Coronary artery (tissue), 2 donors: Measurements from ENCODE around the gene FHAD1.
"Not testable (repeated sequence)": the region's sequence is repeated elsewhere in the genome, so short reads cannot be mapped to it uniquely, and the experiment has no call there.

ENCODE experiments used
- DNase-seq: peaks from one replicate; pipeline ENCODE4 v3.0.0-alpha.2; 2017; ENCODE audit warnings: low spot score
- H3K27ac ChIP-seq, 2 donors: fragments of 200-600 bp; sonication (generic); one replicate each; pipeline ENCODE4 v1.5.1; 2016 to 2019
- H3K4me3 ChIP-seq: fragments of 200-600 bp; sonication (generic); 2 replicates; pipeline ENCODE4 v1.5.1; 2016; ENCODE audit warnings: mild to moderate bottlenecking, moderate library complexity
- CTCF ChIP-seq: fragments of 200-600 bp; sonication (generic); IDR thresholded peaks from one replicate; pipeline ENCODE4 v1.5.1; 2019; ENCODE audit warnings: antibody characterized with exemption

The FHAD1 gene

GRCh38 chr1:15364740-15365139, 117.7 kb downstream of the FHAD1 start:
- H3K27ac ChIP-seq: no peak overlapping the region
- no peak for TF ChIP-seq CTCF
- no peak overlapping the region for H3K4me3 ChIP-seq
- DNase-seq: no peak

DNA sequence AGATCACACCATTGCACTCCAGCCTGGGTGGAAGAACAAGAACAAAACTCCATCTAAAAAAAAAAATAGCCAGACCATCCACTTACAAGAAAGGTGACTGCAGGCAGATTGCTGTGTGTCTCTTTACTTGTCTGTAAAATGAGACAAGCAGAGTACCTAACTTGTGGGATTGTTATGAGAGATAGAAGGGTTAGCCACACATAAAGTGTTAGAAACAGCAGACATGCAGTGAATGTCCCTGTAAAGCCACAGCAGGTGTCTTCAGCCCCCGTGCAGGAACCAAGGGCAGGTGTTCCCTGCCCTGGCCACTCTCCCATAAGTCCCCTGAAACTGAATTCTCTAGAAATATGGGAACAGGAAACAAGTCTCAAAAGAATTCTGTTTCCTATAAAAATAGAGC, 121.9 kb downstream of the FHAD1 start:
- no peak for DNase-seq
- no peak for TF ChIP-seq CTCF
- Histone ChIP-seq H3K27ac (no peak overlapping the region), H3K4me3 (no peak overlapping the region)

GRCh38 chr1:15370268-15370667, 123.2 kb downstream of the FHAD1 start:
- no peak for DNase-seq
- Histone ChIP-seq H3K27ac (no peak overlapping the region), H3K4me3 (no peak overlapping the region)
- TF ChIP-seq CTCF: no peak

- Histone ChIP-seq H3K27ac (no peak overlapping the region), H3K4me3 (no peak overlapping the region)
- no peak for DNase-seq
- no peak for TF ChIP-seq CTCF
Measured at GRCh38 chr1:15370781-15371520, 123.9 kb downstream of the FHAD1 start.

DNA sequence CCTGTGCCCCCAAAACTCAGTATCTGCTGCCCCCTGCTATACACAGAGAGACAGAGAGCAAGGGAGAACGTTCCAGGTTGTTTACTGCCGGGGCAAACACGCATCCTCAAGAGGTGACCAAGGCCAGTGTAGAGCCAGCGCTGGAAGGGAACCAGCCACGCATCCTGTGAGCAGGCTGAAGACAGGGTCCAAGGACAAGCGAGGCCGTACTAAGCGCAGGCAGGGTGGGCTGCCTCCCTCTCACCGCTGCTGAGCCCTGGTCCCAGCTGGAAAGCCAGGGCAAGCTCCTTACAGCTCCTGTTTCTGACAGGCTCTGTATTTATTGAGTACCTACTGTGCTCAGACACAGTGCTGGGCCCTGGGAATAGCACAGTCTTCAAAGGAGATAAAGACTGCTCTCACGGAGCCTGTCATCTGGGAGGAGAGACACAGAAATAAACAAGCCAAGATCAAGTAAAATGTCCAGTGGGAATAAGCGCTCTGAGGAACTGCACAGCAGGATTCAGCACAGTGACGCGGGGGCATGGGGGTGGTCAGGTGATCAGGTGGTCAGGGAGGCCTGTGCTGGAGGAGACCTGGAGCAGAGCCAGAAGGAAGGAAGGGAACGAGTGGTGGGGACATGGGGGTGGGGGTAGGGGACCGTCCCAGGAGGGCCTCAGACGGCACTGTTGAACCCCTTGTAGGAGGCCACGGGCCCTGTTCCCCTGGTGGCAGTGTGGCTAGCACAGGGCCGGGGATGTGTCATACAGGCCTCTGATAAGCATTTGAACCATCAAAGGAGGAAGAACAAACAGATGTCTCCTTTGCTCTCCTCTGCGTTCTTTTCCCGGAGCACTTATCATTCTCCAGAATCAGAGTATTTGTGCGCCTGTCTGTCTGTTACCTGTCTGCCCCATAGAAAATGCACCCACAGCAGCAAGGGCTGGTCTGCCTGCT, 124.9 kb downstream of the FHAD1 start:
- no peak overlapping the region for H3K4me3 ChIP-seq
- no peak for TF ChIP-seq CTCF
- H3K27ac ChIP-seq: no peak overlapping the region
- DNase-seq: no peak

GRCh38 chr1:15378729-15379128, 131.7 kb downstream of the FHAD1 start:
- Histone ChIP-seq H3K27ac (no peak overlapping the region), H3K4me3 (no peak overlapping the region)
- no peak for DNase-seq
- no peak for TF ChIP-seq CTCF

DNA sequence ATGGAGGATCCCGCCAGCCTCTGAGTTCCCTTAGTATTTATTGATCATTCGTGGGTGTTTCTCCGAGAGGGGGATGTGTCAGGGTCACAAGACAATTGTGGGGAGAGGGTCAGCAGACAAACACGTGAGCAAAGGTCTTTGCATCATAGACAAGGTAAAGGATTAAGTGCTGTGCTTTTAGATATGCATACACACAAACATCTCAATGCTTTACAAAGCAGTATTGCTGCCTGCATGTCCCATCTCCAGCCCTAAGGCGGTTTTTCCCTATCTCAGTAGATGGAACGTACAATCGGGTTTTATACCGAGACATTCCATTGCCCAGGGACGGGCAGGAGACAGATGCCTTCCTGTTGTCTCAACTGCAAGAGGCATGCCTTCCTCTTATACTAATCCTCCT, 132.1 kb downstream of the FHAD1 start:
- not testable (repeated sequence) for DNase-seq, H3K27ac ChIP-seq

More for the DNA sequence above, 132.1 kb downstream of the FHAD1 start:
- not testable (repeated sequence) for H3K4me3 ChIP-seq
